Measurements from ENCODE around the gene MSL3B.

GRCh38 chr2:233901884-233902283 lies 33.7 kb upstream of the MSL3B start:
- no peak for TF ChIP-seq CTCF (conservative IDR thresholded peaks at IDR 0.05; ENCODE audit: low read depth, low read length)
- TF ChIP-seq EZH2 (IDR thresholded peaks at IDR 0.05; ENCODE audit: borderline replicate concordance, low read depth, low read length, poor library complexity, severe bottlenecking) = no peak
